HEK293 (cell line): ENCODE measurements around the gene S100A2.

Experiments
- MEIS1 ChIP-seq: sonication (generic); formaldehyde crosslinking; IDR thresholded peaks from 2 replicates; pipeline ENCODE4 v1.8.1; 2022; ENCODE audit warnings: missing genetic modification reagents, mild to moderate bottlenecking, borderline replicate concordance
- RBAK ChIP-seq: fragments of 450-650 bp; formaldehyde crosslinking; IDR thresholded peaks from 2 replicates; pipeline ENCODE4 v1.5.1; 2016; ENCODE audit warnings: missing biosample characterization, missing genetic modification characterization
- REPIN1 ChIP-seq: fragments of 450-650 bp; formaldehyde crosslinking; IDR thresholded peaks from 2 replicates; pipeline ENCODE4 v1.5.1; 2017; ENCODE audit warnings: missing biosample characterization, missing genetic modification characterization, low read depth
- SALL2 ChIP-seq: fragments of 450-650 bp; formaldehyde crosslinking; IDR thresholded peaks from 2 replicates; pipeline ENCODE4 v1.5.0; 2017; ENCODE audit warnings: missing biosample characterization, mild to moderate bottlenecking, missing genetic modification characterization, borderline replicate concordance
- SP3 ChIP-seq: fragments of 450-650 bp; formaldehyde crosslinking; IDR thresholded peaks from 2 replicates; pipeline ENCODE4 v1.5.1; 2016; ENCODE audit warnings: missing biosample characterization, missing genetic modification characterization
- YY1 ChIP-seq: fragments of 450-650 bp; formaldehyde crosslinking; IDR thresholded peaks from 2 replicates; pipeline ENCODE4 v1.5.1; 2018; ENCODE audit warnings: missing biosample characterization, missing genetic modification characterization
- ZBTB7A ChIP-seq: fragments of 450-650 bp; formaldehyde crosslinking; IDR thresholded peaks from 2 replicates; pipeline ENCODE4 v1.5.1; 2016; ENCODE audit warnings: low read depth, missing biosample characterization, missing genetic modification characterization
- ZIC2 ChIP-seq: fragments of 450-650 bp; formaldehyde crosslinking; IDR thresholded peaks from 2 replicates; pipeline ENCODE4 v1.5.1; 2016; ENCODE audit warnings: missing biosample characterization, missing genetic modification characterization
- ZNF214 ChIP-seq: fragments of 450-650 bp; formaldehyde crosslinking; IDR thresholded peaks from 2 replicates; pipeline ENCODE4 v1.5.1; 2017; ENCODE audit warnings: missing biosample characterization, mild to moderate bottlenecking, missing genetic modification characterization, borderline replicate concordance
- ZNF223 ChIP-seq: fragments of 450-650 bp; formaldehyde crosslinking; IDR thresholded peaks from 2 replicates; pipeline ENCODE4 v1.5.1; 2016; ENCODE audit warnings: missing biosample characterization, missing genetic modification characterization
- ZNF274 ChIP-seq, 2 experiments: fragments of 200-500 bp in 1 of 2; fragments of 450-650 bp in 1 of 2; sonication (Bioruptor generic) in 1 of 2; formaldehyde crosslinking in 1 of 2; IDR thresholded peaks; 2 replicates each; pipeline versions ENCODE4 v1.5.1 to v1.6.1; 2014 to 2016; ENCODE audit warnings: borderline replicate concordance in 1 of 2, inconsistent platforms in 1 of 2, low read length in 1 of 2, missing biosample characterization in 1 of 2, missing genetic modification characterization in 1 of 2
- ZNF324 ChIP-seq: fragments of 450-650 bp; formaldehyde crosslinking; IDR thresholded peaks from 2 replicates; pipeline ENCODE4 v1.5.1; 2016; ENCODE audit warnings: missing biosample characterization, missing genetic modification characterization
- ZNF350 ChIP-seq: fragments of 450-650 bp; formaldehyde crosslinking; IDR thresholded peaks from 2 replicates; pipeline ENCODE4 v1.5.0; 2017; ENCODE audit warnings: missing biosample characterization, mild to moderate bottlenecking, missing genetic modification characterization
- ZNF354C ChIP-seq: fragments of 450-650 bp; formaldehyde crosslinking; IDR thresholded peaks from 2 replicates; pipeline ENCODE4 v1.5.1; 2016; ENCODE audit warnings: missing biosample characterization, missing genetic modification characterization, low read depth, borderline replicate concordance
- ZNF423 ChIP-seq: fragments of 450-650 bp; formaldehyde crosslinking; IDR thresholded peaks from 2 replicates; pipeline ENCODE4 v1.5.1; 2016; ENCODE audit warnings: missing biosample characterization, missing genetic modification characterization
- ZNF596 ChIP-seq: fragments of 450-650 bp; IDR thresholded peaks from 2 replicates; pipeline ENCODE4 v1.5.0; 2018; ENCODE audit warnings: missing biosample characterization, mild to moderate bottlenecking, missing genetic modification characterization, moderate library complexity
- ZNF629 ChIP-seq: fragments of 450-650 bp; formaldehyde crosslinking; IDR thresholded peaks from 2 replicates; pipeline ENCODE4 v1.5.1; 2017; ENCODE audit warnings: missing biosample characterization, missing genetic modification characterization
- ZNF654 ChIP-seq: fragments of 450-650 bp; formaldehyde crosslinking; IDR thresholded peaks from 2 replicates; pipeline ENCODE4 v1.5.1; 2016; ENCODE audit warnings: low read depth, missing biosample characterization, missing genetic modification characterization
- ZNF660 ChIP-seq: fragments of 450-650 bp; IDR thresholded peaks from 2 replicates; pipeline ENCODE4 v1.5.1; 2018; ENCODE audit warnings: missing biosample characterization, mild to moderate bottlenecking, missing genetic modification characterization
- ZNF843 ChIP-seq: fragments of 450-650 bp; formaldehyde crosslinking; IDR thresholded peaks from 2 replicates; pipeline ENCODE4 v1.5.1; 2016; ENCODE audit warnings: missing biosample characterization, missing genetic modification characterization
- ZSCAN16 ChIP-seq: fragments of 450-650 bp; formaldehyde crosslinking; IDR thresholded peaks from 2 replicates; pipeline ENCODE4 v1.5.1; 2016; ENCODE audit warnings: missing biosample characterization, missing genetic modification characterization
- TF ChIP-seq, protein P1 (sequence below): sonication (generic); formaldehyde crosslinking; IDR thresholded peaks from 2 replicates; pipeline ENCODE4 v1.8.1; 2022; ENCODE audit warnings: mild to moderate bottlenecking, moderate library complexity, missing genetic modification reagents
- TF ChIP-seq, protein P2 (sequence below): fragments of 450-650 bp; formaldehyde crosslinking; IDR thresholded peaks from 2 replicates; pipeline ENCODE4 v1.5.1; 2016; ENCODE audit warnings: missing biosample characterization, missing genetic modification characterization
- TF ChIP-seq, protein P3 (sequence below): fragments of 450-650 bp; formaldehyde crosslinking; IDR thresholded peaks from 2 replicates; pipeline ENCODE4 v1.5.1; 2017; ENCODE audit warnings: missing biosample characterization, missing genetic modification characterization
- TF ChIP-seq, protein P4 (sequence below): fragments of 450-650 bp; formaldehyde crosslinking; IDR thresholded peaks from 2 replicates; pipeline ENCODE4 v1.5.1; 2016; ENCODE audit warnings: missing biosample characterization, missing genetic modification characterization
- TF ChIP-seq, protein P5 (sequence below): fragments of 450-650 bp; formaldehyde crosslinking; conservative IDR thresholded peaks from 2 replicates; pipeline ENCODE4 v1.5.1; 2016; ENCODE audit warnings: low read depth, missing biosample characterization, missing genetic modification characterization

S100A2 gene

DNA sequence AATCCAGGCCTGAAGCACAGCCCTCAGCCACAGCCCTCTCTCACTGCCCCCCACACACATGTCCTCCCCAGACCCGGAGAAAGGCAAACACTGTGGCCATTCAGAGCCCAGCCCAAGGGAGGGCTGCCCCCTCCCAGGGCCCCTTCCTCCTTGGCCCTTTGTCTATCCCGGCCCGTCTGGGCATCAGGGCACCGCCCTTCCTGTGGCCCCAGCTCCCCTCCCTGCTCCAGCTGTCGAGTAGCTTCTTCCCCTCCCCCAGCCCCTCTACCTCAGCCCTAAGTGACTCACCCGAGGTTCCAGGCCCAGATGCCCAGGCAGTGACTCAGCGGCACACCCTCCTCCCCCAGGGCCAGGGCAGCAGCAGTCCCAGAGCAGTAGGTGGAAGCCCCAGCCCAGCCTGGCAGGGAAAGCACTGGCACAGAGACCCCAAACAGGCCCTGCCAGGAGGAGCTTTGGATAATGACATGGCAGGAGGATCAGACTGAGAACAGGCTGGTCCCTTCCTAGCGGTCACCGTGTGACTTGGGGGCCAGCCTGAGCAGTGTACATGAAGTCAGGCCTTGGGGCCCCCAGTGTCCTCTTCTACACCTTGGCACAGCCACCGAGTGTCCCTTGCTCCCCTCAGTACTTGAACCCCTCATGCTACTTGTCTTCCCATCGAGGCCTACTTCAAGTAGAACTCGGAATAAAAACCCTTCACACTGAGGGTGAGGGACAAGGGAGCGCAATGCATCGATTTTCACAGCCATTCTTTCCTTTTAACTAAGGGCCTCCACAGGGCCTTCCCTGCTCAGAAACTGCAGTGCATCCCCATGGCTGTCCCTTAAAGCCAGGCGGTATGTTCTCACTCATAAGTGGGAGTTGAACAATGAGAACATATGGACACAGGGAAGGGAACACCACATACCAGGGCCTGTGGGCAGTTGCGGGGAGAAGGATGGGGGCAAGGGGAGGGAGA is 1.0 kb upstream of the S100A2 start (continued):
- TF ChIP-seq, protein P1, sequence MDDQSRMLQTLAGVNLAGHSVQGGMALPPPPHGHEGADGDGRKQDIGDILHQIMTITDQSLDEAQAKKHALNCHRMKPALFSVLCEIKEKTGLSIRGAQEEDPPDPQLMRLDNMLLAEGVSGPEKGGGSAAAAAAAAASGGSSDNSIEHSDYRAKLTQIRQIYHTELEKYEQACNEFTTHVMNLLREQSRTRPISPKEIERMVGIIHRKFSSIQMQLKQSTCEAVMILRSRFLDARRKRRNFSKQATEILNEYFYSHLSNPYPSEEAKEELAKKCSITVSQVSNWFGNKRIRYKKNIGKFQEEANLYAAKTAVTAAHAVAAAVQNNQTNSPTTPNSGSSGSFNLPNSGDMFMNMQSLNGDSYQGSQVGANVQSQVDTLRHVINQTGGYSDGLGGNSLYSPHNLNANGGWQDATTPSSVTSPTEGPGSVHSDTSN = 0 out of 2 replicates have a peak, but pooled peaks have one; percentile 42
- TF ChIP-seq, protein P2, sequence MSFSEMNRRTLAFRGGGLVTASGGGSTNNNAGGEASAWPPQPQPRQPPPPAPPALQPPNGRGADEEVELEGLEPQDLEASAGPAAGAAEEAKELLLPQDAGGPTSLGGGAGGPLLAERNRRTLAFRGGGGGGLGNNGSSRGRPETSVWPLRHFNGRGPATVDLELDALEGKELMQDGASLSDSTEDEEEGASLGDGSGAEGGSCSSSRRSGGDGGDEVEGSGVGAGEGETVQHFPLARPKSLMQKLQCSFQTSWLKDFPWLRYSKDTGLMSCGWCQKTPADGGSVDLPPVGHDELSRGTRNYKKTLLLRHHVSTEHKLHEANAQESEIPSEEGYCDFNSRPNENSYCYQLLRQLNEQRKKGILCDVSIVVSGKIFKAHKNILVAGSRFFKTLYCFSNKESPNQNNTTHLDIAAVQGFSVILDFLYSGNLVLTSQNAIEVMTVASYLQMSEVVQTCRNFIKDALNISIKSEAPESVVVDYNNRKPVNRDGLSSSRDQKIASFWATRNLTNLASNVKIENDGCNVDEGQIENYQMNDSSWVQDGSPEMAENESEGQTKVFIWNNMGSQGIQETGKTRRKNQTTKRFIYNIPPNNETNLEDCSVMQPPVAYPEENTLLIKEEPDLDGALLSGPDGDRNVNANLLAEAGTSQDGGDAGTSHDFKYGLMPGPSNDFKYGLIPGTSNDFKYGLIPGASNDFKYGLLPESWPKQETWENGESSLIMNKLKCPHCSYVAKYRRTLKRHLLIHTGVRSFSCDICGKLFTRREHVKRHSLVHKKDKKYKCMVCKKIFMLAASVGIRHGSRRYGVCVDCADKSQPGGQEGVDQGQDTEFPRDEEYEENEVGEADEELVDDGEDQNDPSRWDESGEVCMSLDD (tag by site-specific recombination) = peak; percentile 94
- TF ChIP-seq ZNF223 (no peak), ZIC2 (tag by site-specific recombination) (peak; percentile 77), ZNF274 (IDR thresholded peaks at IDR 0.05; ENCODE audit: low read length) (no peak), ZNF274 (tag by site-specific recombination; IDR thresholded peaks at IDR 0.05; ENCODE audit: borderline replicate concordance) (no peak), ZNF660 (tag by site-specific recombination) (peak; percentile 77), REPIN1 (tag by site-specific recombination) (no peak), SP3 (tag by site-specific recombination) (peak; percentile 81), ZNF324 (tag by site-specific recombination) (peak; percentile 97), MEIS1 (no peak), ZNF843 (tag by site-specific recombination) (peak; percentile 74), ZNF350 (tag by site-specific recombination) (no peak), RBAK (tag by site-specific recombination) (no peak), SALL2 (tag by site-specific recombination) (no peak), ZNF629 (tag by site-specific recombination) (peak; percentile 95), ZNF596 (no peak), ZNF214 (no peak), ZNF354C (tag by site-specific recombination) (no peak), ZBTB7A (tag by site-specific recombination) (no peak), ZNF654 (tag by site-specific recombination) (no peak), ZNF423 (tag by site-specific recombination) (no peak), ZSCAN16 (no peak), YY1 (no peak)
- TF ChIP-seq, protein P3, sequence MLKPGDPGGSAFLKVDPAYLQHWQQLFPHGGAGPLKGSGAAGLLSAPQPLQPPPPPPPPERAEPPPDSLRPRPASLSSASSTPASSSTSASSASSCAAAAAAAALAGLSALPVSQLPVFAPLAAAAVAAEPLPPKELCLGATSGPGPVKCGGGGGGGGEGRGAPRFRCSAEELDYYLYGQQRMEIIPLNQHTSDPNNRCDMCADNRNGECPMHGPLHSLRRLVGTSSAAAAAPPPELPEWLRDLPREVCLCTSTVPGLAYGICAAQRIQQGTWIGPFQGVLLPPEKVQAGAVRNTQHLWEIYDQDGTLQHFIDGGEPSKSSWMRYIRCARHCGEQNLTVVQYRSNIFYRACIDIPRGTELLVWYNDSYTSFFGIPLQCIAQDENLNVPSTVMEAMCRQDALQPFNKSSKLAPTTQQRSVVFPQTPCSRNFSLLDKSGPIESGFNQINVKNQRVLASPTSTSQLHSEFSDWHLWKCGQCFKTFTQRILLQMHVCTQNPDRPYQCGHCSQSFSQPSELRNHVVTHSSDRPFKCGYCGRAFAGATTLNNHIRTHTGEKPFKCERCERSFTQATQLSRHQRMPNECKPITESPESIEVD (tag by site-specific recombination) = no peak
- TF ChIP-seq, protein P4, sequence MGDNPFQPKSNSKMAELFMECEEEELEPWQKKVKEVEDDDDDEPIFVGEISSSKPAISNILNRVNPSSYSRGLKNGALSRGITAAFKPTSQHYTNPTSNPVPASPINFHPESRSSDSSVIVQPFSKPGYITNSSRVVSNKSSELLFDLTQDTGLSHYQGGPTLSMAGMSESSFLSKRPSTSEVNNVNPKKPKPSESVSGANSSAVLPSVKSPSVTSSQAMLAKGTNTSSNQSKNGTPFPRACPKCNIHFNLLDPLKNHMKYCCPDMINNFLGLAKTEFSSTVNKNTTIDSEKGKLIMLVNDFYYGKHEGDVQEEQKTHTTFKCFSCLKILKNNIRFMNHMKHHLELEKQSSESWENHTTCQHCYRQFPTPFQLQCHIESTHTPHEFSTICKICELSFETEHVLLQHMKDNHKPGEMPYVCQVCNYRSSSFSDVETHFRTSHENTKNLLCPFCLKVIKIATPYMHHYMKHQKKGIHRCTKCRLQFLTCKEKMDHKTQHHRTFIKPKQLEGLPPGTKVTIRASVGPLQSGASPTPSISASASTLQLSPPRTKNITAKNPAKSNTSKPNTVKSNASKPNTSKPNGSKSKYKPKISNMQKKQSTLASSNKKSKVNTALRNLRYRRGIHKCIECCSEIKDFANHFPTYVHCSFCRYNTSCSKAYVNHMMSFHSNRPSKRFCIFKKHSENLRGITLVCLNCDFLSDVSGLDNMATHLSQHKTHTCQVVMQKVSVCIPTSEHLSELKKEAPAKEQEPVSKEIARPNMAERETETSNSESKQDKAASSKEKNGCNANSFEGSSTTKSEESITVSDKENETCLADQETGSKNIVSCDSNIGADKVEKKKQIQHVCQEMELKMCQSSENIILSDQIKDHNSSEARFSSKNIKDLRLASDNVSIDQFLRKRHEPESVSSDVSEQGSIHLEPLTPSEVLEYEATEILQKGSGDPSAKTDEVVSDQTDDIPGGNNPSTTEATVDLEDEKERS = 0 out of 2 replicates have a peak, but pooled peaks have one; percentile 54
- TF ChIP-seq, protein P5, sequence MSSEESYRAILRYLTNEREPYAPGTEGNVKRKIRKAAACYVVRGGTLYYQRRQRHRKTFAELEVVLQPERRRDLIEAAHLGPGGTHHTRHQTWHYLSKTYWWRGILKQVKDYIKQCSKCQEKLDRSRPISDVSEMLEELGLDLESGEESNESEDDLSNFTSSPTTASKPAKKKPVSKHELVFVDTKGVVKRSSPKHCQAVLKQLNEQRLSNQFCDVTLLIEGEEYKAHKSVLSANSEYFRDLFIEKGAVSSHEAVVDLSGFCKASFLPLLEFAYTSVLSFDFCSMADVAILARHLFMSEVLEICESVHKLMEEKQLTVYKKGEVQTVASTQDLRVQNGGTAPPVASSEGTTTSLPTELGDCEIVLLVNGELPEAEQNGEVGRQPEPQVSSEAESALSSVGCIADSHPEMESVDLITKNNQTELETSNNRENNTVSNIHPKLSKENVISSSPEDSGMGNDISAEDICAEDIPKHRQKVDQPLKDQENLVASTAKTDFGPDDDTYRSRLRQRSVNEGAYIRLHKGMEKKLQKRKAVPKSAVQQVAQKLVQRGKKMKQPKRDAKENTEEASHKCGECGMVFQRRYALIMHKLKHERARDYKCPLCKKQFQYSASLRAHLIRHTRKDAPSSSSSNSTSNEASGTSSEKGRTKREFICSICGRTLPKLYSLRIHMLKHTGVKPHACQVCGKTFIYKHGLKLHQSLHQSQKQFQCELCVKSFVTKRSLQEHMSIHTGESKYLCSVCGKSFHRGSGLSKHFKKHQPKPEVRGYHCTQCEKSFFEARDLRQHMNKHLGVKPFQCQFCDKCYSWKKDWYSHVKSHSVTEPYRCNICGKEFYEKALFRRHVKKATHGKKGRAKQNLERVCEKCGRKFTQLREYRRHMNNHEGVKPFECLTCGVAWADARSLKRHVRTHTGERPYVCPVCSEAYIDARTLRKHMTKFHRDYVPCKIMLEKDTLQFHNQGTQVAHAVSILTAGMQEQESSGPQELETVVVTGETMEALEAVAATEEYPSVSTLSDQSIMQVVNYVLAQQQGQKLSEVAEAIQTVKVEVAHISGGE (tag by site-specific recombination) = no peak
